Iris pigment epithelial cell (primary cell): ENCODE data around the gene ATP2C1.

Experiments used
- DNase-seq: peaks from one replicate; pipeline ENCODE4 v3.0.0-alpha.2; 2011; ENCODE audit warnings: low read depth

ATP2C1 gene

DNA sequence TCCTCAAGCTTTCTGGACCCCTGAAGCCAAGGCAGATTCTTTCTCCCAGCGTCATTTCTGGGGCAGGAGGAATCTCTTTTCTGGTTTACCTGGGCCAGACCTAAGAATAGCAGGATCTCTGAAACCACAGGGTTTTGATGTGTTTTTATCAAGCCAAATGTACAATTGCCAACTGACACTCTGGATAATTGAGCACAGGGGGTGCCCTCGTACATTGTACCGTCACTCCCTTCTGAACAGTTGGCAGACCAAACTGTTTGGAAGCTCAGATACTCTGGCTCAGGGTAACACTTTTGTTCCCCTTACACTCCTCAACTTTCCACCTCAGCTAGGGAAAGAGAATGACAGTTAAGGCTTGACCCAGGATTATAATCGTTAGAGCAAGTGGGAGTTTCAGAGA, 82.8 kb downstream of the ATP2C1 start:
- no peak for DNase-seq

DNA sequence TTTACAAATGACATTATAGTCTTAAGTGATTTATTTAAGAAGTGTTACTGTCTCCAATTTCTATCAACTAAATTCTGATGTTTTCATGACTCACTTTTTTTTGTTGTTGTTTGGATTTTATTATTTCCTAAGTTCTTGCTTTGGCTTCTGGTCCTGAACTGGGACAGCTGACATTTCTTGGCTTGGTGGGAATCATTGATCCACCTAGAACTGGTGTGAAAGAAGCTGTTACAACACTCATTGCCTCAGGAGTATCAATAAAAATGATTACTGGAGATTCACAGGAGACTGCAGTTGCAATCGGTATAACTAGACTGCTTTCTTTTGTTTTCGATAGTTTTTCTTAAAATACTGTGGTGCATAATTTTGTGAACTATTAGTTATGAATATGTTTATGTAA, 85.2 kb downstream of the ATP2C1 start:
- no peak for DNase-seq

DNA sequence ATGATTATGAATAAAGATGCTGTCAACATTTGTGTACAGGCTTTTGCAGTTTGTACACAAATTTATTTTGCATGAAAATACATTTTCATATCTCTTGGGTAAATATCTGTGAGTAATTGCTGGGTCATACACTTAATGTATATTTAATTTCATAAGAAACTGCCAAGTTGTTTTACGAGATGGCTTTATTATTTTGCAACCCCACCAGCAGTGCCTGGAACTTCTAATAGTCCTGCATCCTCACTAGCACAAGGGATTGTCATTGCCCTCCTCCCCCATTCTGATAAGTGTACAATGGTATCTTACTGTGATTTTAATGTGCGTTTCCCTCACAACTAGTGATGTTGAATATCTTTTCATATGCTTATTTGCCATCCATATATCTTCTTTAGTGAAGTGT, 87.6 kb downstream of the ATP2C1 start:
- DNase-seq, result no peak

DNA sequence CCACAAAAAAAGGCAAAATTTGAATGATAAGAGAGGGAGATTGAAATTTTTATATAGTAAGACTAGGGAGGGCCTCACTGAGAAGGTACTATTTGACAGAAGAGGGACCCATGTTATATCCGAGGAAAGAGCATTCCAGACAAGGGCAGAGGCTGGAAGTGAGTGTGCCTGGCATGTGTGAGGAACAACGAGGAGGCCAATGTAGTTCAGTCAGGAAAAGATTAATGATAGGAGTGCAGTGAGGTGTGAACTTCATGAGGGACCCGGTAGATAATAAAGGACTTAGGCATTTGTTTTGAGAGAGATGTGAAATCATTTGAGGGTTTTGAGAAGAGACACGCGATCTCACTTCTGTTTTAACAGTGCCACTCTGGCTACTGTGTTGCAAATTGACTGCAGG, 96.4 kb downstream of the ATP2C1 start:
- DNase-seq, result no peak

DNA sequence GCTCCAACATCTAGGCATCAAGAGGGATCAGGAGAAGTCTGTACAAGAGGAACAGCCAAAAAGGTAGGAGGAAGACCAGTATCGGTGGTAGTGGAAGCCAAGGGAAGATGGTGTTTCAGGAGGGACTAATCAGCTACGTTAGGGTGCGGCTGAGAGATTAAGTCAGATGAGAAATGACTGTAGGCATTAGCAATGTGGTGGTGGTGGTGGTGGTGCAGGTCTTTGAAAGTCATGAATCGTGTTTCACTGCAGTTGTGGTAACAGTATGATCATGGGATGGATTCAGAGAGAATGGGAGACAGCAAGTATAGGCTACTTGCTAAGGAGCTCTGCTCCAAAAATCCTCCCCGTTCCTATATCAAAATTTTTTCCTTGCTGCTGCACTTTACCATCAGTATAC, 97.2 kb downstream of the ATP2C1 start:
- no peak for DNase-seq

DNA sequence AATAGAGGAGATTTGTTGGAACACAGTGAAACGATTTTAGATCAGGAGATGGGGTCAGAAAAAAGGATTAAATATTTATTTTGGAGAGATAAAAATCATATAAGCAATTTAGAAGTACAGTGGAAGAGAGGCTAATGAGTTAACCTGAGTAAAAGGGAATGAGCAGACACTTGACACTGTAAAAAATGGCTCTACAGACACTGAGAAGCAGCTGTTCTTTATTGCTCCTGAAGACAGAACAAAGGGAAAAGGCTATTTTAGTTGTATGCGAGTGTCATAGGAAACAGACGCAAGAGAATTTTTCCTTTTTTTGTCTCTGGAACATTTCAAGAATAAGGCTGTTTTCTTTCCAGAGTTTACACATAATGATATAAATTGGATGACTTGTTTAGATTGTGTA, 98.5 kb downstream of the ATP2C1 start:
- DNase-seq, result no peak

DNA sequence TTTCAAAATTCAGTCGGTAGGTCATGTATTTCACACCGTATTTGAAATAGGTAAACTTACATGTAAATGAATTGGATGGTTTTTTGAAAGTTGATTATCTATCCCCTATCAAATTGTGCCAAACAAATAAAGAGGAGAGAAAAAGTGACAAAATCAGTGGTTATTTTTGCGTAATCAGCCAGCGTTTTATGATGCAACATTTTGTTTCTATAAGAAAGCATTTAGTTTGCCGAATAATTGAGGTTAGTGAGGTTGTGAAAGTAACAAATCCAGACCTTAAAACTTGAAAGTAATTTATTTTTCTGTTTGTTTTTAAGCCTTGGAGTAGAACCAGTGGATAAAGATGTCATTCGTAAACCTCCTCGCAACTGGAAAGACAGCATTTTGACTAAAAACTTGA, 103.4 kb downstream of the ATP2C1 start:
- peak; percentile 72 for DNase-seq

DNA sequence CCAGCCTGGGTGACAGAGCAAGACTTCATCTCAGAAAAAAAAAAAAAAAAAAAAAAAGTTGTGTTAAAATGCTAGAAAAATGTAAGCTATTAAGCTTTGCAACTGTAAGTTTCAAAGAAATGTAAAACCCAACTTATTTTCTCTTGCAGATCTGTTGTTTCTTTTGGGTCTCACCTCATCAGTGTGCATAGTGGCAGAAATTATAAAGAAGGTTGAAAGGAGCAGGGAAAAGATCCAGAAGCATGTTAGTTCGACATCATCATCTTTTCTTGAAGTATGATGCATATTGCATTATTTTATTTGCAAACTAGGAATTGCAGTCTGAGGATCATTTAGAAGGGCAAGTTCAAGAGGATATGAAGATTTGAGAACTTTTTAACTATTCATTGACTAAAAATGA, 107.2 kb downstream of the ATP2C1 start:
- DNase-seq, result no peak

DNA sequence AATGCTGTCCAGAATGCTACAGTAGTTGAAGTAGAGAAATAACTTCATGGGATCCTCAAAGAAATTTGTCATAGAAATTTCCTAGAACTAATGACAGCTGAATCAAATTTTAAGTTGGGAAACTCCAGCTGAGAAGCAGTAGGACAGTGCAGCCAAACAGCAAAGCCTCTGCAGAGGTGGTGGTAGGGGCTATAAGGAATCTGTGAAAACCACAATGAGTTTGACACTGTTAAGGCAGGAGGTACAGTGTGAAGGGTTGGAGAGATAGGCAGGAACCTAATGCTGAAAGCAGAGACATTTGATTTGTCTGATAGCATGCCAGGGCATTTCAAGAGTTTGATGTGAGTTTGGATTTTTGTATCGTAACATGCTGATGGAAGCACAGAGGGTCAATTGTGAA, 110.7 kb downstream of the ATP2C1 start:
- DNase-seq, result no peak

DNA sequence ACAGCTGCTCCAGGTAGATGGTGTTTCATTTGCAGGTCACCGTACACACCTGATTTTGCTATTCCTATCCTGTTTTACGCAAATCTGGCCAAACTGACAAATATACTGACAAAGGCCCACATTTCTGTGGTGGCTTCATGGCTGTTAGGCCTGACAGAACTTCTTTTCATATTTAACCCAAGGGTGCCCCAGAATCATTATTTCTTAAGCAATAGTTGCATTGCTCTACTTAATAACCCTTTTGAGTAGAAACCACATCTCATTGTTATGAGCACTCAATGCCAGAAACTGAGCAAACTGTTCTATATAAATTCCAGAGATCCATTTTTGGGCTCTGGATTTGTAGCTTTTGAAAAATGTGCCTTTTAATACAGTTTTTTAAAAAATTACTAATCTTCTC, 113.4 kb downstream of the ATP2C1 start:
- no peak for DNase-seq

DNA sequence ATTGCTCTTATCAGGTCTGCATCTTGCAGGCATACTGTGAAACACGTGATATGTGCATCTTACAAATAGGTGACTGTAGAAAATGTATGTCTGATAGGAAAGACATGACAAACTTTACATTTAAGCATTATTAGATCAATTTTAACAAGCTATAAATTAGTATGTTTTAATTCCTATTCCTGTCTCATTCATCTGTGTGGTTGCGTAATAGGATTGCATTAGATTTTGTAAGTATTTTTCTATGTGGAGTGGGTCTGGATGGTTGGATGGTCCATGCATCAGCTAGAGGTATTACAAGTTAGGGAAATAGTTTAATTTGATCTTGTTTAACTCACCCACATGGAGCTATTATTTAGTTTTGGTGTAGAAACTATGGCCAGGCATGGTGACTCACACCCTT, 113.9 kb downstream of the ATP2C1 start:
- peak; percentile 49 for DNase-seq

DNA sequence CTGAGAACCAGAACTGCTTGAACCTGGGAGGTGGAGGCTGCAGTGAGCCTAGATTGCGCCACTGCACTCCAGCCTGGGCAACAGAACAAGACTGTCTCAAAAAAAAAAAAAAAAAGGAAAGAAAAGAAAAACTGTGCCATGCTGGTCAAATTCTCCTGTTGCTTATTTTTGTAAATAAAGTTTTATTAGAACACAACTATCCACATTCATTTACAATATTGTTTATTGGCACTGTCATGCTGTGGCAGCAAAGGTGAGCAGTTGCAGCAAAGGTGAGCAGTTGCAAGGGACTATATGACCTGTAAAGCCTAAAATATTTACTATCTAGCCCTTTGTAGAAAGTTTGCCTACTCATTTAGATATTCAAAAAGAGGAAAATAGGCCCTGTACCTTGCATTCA, 114.4 kb downstream of the ATP2C1 start:
- no peak for DNase-seq

DNA sequence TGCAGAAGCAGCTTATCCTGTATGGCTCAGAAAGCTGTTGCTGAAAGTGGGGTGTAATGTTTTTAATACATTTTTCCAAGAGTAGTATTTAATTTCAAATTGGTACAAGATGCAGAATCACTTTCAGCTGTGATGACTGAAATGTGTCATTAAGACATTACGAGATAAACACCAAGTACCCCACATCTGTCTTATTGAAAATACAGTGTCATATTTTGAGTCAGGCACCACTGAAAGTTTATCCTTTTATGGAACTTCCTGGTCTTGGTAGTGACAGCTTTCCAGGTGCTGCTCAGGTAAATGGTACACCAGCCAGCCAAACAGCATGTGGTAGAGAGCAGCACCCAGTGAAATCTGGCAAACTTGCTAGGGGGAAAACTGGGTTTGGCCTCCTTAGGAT, 115.8 kb downstream of the ATP2C1 start:
- DNase-seq, result no peak

DNA sequence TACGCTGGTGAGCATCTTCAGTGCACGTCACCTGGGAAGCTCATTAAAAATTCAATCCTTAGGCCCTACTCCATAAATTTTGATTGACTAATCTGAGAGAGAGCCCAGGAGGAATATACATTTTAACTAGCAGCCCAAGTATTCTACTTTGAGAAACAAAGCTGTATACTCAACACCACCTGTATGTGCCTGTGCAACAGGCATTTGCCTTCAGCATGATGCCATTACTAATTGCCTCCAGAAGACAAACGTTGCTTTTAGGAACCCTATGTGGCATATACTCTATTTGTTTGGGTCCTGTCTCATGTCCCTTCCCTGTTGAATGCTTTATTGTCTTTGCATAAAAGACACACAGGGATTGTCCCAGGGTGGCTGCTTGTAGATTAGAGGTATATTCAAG, 125.1 kb downstream of the ATP2C1 start:
- DNase-seq, result no peak

DNA sequence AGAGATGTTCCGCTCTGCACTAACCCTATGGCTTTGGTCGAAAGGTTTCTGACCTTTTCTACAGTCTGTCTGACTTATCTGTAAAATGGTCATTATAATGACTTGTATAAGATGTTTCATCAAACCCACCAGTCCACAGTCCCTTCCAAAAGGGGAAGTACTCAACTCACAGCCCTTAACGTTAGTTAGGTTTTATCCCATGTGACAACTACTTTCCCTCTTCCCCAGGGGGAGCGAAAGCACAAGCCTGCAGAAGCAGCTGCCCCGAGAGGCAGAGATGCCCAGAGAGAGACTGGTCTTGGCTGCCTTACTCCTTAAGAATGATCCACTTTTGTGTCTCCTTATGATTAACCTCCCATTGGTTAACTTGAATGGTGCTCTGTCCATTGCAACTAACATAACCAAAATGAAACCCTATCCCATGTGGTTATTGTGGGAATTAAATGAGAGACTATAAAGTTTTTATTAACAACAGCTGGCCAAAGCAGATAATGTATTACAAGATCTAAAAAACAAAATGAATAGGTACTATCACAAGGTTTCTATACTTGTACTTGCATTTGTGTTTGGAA, 126.3 kb downstream of the ATP2C1 start:
- DNase-seq, result no peak

DNA sequence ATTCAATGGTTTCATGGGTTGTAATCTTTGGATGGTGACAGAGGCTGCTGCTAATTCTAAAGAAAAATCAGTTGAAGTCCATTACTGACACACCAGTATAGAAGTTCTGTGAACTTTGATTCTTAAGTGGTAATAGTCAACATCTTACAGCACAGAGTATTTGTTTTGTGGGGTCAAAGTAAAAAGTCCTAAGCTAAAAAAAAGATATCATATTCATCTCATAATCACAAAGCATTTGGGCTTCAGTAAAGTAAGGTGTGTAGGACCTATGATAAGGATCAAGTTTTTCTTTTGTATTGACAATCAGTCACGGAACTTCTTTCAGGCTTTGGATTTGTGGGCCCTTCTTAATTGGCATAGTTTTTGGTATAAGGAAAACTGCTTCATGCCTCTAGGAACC, 131.7 kb downstream of the ATP2C1 start:
- no peak for DNase-seq

DNA sequence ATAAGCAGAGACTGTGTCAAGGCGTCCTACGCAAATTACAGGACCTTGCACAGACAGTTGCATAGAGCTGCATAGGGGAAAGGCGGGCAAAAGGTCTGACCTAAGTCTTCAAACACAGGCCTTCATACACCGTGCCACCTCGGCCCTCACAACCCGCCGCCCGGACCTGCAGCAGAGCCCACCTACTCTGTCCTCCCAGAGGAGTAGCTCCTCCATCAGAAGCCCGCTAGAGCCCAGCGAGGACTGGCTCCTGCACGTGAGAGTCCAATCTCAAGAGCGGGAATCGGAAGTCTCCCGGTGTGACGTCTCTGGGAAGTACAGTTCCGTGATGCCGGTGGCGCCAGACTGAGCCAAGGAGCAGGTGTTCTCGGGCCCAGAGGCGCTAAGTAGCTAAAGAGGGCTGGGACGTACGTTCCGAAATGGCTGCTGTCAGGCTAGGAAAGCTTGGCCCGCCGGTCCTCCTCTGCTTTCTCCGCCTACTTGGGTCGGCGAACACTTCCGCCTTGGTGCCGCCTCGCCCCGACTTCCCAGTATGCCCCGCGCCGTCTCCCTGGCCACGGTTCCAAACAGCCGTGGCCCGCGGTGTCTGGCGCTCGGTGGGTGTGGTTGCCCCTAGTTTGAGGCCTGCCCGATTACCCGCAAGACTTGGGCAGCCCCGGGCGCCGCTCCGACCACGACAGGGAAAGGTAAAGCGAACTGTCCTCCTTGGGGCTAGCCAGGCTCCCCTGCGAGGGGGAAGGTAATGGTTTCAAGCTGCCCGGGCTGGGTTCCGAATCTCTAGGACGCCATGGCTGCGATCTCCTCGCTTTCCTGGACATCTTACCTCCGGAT, 132.7 kb downstream of the ATP2C1 start, which contains the start of the genes ASTE1 and NEK11:
ASTE1 (minus strand) TSS at position 505 of the 831 bp plus-strand sequence. CDS start 1,519 bp downstream, outside the sequence.
NEK11 (plus strand) TSS at position 557 of the 831 bp plus-strand sequence. CDS start 2,832 bp downstream, outside the sequence.
- peak; percentile 86 for DNase-seq

DNA sequence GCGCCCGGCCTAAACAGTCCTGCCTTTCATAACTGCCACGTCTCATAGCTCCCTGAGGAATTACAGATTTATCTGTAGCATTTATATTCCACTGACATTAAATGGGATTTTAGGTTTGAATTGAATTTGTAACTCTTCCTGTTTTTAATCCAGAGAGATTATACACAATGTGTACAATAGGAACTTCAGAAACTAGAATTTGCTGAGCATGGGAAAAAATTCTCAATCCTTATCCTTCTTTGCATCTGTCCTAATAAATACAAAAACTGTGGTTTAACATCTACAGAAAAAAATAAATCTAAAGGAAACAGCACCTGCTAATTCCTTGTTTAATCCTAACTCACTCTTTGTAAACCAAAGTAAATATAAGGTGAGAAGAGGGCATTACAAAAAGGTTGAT, 135.0 kb downstream of the ATP2C1 start:
- DNase-seq, result no peak

DNA sequence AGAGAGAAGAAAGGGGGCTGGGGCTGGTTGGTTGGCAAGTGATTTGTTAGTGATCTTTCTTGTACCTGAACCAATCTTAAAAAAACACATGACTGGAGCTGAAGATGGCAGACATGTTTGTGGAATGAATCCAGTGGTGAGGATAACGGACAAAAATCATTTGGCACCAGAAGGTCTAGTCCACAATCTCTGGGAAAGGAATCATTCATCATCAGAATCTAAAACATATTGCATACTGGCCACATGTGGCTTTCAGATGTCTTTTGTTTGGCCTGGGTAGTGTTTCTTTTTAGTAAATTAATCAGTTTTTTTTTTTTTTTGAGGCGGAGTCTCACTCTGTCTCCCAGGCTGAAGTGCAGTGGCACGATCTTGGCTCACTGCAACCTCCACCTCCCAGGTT, 137.8 kb downstream of the ATP2C1 start:
- no peak for DNase-seq

DNA sequence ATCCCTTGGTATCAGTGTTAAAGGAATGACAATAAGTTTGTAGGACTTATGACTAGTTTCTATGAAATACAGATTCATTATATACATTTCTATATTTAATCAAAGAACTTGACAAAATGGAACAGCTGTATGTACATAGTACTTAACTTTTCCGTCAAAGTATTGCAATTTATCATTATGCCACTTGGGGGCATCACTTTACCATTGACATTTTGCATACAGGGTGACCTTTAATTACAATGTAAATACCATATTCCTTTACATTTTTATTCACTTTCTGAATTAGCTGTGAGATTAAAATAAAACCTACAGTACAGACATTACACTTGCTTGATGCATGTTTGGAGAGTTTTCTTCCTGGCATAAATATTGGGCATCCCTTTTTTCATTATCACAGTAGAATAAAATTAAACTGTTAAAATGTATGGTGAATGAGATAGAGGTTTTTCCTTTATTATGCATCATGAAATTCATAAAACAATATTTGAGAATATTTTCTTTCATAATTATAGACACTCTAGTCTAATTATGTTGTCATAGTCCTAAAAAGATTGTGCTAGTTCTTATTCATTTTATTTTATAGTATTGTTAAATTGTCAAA, 139.7 kb downstream of the ATP2C1 start:
- DNase-seq, result peak; percentile 55

DNA sequence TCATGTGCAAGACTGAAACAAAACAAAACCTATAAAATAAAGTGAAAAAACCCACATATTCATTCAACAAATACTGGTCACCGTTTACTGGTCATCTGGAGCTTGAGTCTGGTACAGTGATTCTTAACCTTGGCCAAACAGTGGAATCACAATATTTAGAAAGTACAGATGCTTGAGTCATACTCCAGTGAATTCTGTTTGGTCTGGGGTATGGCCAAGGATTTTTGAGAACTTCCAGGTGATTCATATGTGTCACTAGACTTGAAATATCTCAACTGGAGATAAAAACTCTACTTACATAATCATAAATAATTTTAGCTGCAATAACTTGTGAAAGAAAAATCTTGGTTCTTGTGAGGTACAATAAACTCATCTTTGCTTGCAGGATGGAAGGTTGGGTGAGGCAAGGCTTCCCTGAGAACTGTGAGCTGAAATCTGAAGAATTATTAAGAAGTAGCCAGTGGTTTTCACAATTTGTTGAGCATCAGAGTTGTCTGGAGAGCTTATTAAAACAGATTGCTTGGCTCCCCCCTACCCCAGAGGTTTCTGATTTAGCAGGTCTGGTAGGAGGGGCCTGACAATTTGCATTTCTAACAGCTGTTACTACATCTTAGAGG, 142.4 kb downstream of the ATP2C1 start:
- DNase-seq, result peak; percentile 82

DNA sequence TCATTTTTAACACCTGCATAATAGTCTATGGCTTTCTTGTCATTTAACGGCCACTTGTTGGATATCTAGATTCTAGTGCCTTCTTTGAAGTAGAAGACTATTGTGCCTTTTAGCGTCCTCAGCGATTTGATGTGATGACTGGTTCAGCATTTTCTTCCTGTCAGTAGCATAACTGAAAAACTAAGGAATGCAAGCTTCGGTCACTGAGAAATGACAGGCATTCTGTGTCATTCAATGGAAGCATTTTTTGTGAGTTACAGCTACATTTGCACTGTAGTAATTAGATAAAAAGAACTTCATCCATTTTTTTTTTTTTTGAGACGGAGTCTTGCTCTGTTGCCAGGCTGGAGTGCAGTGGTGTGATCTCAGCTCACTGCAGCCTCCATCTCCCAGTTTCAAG, 143.1 kb downstream of the ATP2C1 start:
- no peak for DNase-seq

DNA sequence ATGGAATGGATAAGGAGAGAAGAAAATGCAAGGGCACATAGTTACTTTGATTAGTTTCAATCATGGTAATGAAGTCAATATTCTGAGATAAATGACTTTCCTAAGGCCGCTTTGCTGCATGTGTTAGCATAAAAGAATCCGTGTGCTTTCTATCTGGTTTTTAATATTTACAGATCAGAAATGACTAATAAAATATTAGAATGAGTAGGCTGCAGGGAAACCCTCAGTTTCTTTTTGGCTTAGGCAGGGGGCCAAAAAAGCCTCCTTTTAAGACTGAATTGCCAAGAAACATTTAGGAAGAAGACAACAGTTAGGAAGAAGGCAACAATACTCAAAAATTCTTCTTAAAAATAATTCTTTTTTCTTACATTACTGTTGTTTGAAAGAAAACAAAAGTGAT, 144.4 kb downstream of the ATP2C1 start:
- DNase-seq, result no peak
